GM08714 (cell line): ENCODE measurements around the gene CAT.

Experiments used
- H3K4me3 ChIP-seq: fragments of 200-500 bp; sonication (Bioruptor generic); 2 replicates; pipeline ENCODE4 v1.5.1; 2014; ENCODE audit warnings: mild to moderate bottlenecking, low read length, inconsistent platforms
- ZNF274 ChIP-seq: IDR thresholded peaks from 2 replicates; pipeline ENCODE4 v1.6.1; 2012; ENCODE audit warnings: mild to moderate bottlenecking, low read depth, low read length

CAT gene

GRCh38 chr11:34492806-34493414, 54.2 kb downstream of the CAT start:
- no peak overlapping the region for H3K4me3 ChIP-seq
- no peak for TF ChIP-seq ZNF274

- no peak for TF ChIP-seq ZNF274
- H3K4me3 ChIP-seq: no peak overlapping the region
Measured at GRCh38 chr11:34493468-34493867, 54.7 kb downstream of the CAT start.

GRCh38 chr11:34493926-34494595, 55.3 kb downstream of the CAT start:
- TF ChIP-seq ZNF274: no peak

GRCh38 chr11:34495239-34495723, 56.5 kb downstream of the CAT start:
- no peak for TF ChIP-seq ZNF274
- H3K4me3 ChIP-seq: no peak overlapping the region

More at GRCh38 chr11:34493926-34494595, 55.3 kb downstream of the CAT start:
- H3K4me3 ChIP-seq: no peak overlapping the region

- no peak for TF ChIP-seq ZNF274
- no peak overlapping the region for H3K4me3 ChIP-seq
Measured at GRCh38 chr11:34495724-34496377, 57.1 kb downstream of the CAT start.

- H3K4me3 ChIP-seq: no peak overlapping the region
- no peak for TF ChIP-seq ZNF274
Measured at GRCh38 chr11:34499719-34500500, 61.2 kb downstream of the CAT start.

GRCh38 chr11:34501500-34501899, 62.8 kb downstream of the CAT start:
- no peak for TF ChIP-seq ZNF274
- H3K4me3 ChIP-seq: no peak overlapping the region

- H3K4me3 ChIP-seq: no peak overlapping the region
- no peak for TF ChIP-seq ZNF274
Measured at GRCh38 chr11:34501949-34502348, 63.2 kb downstream of the CAT start.

- TF ChIP-seq ZNF274: no peak
- H3K4me3 ChIP-seq: no peak overlapping the region
Measured at GRCh38 chr11:34502949-34503348, 64.2 kb downstream of the CAT start.

- H3K4me3 ChIP-seq: no peak overlapping the region
Measured at GRCh38 chr11:34505874-34506273, 67.1 kb downstream of the CAT start.

GRCh38 chr11:34507156-34507555, 68.4 kb downstream of the CAT start:
- TF ChIP-seq ZNF274: no peak
- H3K4me3 ChIP-seq: no peak overlapping the region

More at GRCh38 chr11:34505874-34506273, 67.1 kb downstream of the CAT start:
- no peak for TF ChIP-seq ZNF274

- TF ChIP-seq ZNF274: no peak
- H3K4me3 ChIP-seq: no peak overlapping the region
Measured at GRCh38 chr11:34507610-34508009, 68.9 kb downstream of the CAT start.

GRCh38 chr11:34508524-34508923, 69.8 kb downstream of the CAT start:
- TF ChIP-seq ZNF274: no peak
- no peak overlapping the region for H3K4me3 ChIP-seq

- no peak for TF ChIP-seq ZNF274
- no peak overlapping the region for H3K4me3 ChIP-seq
Measured at GRCh38 chr11:34509336-34509876, 70.7 kb downstream of the CAT start.
